GM13977 (cell line): ENCODE data around the gene MGMT.

ENCODE experiments used
- DNase-seq: peaks from one replicate; pipeline ENCODE4 v3.0.0; 2012; ENCODE audit warnings: low spot score
- in situ Hi-C: fragments of 300-500 bp; cut with MboI; formaldehyde crosslinking; loops from one replicate; pipeline ENCODE4 v1.12.0; 2022; ENCODE audit warnings: low sequenced_read_pairs, low pct_unique_long_range_greater_than_20kb, mixed read lengths, inconsistent platforms; ENCODE audit not compliant: unreplicated experiment
- TF ChIP-seq, protein P1 (sequence below): IDR thresholded peaks from 2 replicates; pipeline ENCODE4 v1.5.1; 2012; ENCODE audit warnings: mild to moderate bottlenecking, control low read depth; ENCODE audit not compliant: insufficient read depth; ENCODE audit errors: extremely low read depth, missing control alignments

Gene MGMT

DNA sequence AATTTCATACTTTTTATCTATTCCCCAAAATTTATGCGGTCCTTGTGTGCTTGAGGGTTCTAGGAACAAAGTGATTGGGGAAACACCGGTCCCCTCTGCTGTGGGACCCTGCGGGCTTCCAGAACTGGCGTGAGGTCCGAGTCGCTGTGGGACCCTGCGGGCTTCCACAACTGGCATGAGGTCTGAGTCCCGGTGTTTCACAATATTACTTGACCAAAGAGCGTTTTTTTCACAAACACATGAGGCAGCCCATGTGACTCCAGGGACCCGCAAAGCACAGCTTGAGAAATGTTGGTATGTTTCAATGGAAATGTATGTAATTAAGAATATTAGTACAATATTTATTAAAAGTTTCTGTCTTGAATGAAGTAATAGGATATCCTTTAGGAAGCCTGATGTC lies 212.2 kb downstream of the MGMT start:
- no peak for DNase-seq
- TF ChIP-seq, protein P1, sequence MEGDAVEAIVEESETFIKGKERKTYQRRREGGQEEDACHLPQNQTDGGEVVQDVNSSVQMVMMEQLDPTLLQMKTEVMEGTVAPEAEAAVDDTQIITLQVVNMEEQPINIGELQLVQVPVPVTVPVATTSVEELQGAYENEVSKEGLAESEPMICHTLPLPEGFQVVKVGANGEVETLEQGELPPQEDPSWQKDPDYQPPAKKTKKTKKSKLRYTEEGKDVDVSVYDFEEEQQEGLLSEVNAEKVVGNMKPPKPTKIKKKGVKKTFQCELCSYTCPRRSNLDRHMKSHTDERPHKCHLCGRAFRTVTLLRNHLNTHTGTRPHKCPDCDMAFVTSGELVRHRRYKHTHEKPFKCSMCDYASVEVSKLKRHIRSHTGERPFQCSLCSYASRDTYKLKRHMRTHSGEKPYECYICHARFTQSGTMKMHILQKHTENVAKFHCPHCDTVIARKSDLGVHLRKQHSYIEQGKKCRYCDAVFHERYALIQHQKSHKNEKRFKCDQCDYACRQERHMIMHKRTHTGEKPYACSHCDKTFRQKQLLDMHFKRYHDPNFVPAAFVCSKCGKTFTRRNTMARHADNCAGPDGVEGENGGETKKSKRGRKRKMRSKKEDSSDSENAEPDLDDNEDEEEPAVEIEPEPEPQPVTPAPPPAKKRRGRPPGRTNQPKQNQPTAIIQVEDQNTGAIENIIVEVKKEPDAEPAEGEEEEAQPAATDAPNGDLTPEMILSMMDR = no peak
- in situ Hi-C loops = no loop called here

DNA sequence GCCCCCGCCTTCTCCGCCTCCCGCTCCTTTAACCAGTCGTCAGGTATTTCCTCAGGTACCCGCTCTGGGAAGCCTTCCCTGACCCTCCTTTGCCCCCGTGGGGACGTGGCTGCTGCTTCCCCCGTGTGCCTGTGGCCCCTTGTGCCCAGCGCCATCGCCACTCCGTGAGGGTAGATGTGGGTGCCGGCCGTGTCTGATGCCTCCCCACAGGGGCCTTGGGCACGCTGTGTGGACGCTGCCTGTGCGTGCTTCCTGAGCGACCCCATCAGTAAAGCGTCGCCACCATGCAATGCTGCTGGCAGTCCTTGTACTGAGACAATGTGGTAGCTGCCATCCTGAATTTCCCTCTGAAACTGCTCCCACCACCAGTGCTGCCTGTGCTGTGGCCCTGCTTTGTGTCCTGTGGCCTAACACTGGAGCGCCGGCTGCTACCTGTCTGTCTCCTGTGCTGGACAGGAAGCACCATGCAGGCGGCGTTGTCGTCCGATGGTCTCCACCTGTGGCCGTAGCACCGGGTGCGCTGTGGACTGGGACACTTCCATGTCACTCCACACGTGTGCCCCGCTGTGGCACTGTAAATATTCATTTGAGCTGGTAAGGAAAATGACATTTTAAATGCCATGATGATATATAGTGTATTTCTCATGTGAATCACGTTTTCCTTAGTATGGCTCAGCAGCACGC lies 213.8 kb downstream of the MGMT start:
- TF ChIP-seq, protein P1 = no peak
- DNase-seq = no peak
- in situ Hi-C loops = no loop called here

DNA sequence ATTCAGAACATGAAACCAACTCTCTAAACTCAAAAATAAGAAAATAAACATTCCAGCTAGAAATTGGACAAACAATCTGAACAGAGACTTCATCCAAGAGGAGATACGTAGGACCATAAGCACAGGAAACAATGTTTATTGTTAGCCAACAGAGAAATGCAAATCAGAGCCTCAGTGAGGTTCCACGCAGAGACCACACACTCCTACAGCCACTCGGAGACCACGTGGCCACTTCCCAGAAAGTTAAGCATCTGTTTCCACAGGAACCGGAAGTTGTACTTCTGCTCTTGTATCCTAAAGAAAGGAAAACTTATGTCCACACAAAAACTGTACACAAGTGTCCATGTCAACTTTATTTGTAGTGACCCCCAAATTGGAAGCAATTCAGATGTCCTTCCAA lies 214.8 kb downstream of the MGMT start:
- TF ChIP-seq, protein P1 = no peak
- in situ Hi-C loops = no loop called here
- no peak for DNase-seq

GRCh38 chr10:129683519-129683918 lies 216.5 kb downstream of the MGMT start:
- in situ Hi-C loops = no loop called here
- TF ChIP-seq, protein P1 = no peak

GRCh38 chr10:129683920-129684319 lies 216.9 kb downstream of the MGMT start:
- no peak for DNase-seq
- in situ Hi-C loops = no loop called here
- TF ChIP-seq, protein P1 = no peak

More at GRCh38 chr10:129683519-129683918, 216.5 kb downstream of the MGMT start:
- no peak for DNase-seq

DNA sequence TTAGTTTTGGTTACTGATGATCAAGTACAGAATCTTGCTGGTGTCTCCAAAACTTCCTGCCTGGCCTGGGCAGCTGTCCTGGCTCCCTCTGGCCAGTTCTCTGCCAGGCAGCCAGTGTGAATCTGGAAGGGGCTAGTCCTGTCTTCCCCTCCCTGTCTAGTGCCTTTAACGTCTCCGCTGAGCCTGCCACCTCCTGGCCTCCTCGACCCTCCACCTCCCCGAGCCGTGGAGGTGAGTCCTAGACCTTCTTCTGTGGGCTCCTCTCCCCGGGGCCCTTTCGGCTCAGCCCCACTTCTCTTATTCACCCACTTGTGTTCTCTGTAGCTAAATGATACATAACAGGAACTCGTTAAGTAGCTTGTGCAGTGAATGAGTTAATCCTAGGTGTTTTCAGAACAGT lies 218.2 kb downstream of the MGMT start:
- TF ChIP-seq, protein P1 = no peak
- DNase-seq = no peak
- in situ Hi-C loops = no loop called here
